ENCODE measurements around the gene GULP1.

GULP1 gene

GRCh38 chr2:188610050-188610444 is 318.4 kb downstream of the GULP1 start:
- no peak for DNase-seq

DNA sequence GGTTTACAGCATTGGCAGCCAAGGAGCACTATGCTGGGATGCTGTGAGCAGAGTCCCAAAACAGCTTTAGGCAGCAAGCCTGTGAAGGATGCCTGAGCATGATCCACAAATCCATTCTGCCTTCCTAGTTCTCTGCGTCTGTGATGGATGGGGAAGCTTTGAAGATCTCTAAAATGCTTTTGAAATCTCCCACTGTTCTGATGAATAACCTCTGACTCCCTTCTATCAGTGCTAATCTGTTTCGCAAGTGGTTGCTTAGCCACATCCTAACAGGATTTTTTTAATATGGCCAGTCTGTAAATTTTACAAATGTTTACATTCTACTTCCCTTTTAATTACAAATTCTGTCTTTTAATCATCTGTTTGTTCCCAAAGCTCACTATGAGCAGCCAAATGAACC is 319.2 kb downstream of the GULP1 start:
- DNase-seq = no peak

GRCh38 chr2:188619146-188619545 is 327.5 kb downstream of the GULP1 start:
- DNase-seq = no peak

- no peak for DNase-seq
Observed at GRCh38 chr2:188620916-188621315, 329.2 kb downstream of the GULP1 start.

DNA sequence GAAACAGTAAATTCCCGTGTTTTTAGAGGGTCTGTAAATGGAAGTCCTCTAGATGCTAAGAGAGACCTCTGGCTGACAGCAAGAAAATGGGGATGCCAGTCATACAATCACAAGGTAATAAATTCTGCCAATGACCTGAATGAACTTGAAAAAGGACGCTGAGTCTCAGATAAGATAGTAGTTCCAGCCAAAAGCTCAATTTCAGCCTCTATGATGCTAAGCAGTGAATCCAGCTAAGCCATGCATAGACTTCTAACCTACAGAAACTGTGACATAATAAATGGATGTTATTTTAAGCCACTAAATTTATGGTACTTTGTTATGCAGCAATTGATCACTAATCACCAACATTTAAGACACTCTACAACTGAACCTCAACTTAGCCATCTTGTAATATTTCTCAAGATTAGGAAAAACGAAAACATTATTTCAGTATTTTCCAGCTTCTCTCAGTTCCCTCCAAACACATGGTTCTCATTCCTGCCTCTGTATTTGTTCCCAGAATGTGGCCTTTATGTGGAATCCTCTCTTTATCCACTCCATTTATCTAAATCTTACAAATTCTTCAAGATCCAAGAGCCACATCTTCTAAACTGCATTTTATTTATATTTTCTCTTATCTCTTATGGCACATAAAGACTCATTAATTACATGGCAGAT is 331.1 kb downstream of the GULP1 start:
- no peak for DNase-seq

DNA sequence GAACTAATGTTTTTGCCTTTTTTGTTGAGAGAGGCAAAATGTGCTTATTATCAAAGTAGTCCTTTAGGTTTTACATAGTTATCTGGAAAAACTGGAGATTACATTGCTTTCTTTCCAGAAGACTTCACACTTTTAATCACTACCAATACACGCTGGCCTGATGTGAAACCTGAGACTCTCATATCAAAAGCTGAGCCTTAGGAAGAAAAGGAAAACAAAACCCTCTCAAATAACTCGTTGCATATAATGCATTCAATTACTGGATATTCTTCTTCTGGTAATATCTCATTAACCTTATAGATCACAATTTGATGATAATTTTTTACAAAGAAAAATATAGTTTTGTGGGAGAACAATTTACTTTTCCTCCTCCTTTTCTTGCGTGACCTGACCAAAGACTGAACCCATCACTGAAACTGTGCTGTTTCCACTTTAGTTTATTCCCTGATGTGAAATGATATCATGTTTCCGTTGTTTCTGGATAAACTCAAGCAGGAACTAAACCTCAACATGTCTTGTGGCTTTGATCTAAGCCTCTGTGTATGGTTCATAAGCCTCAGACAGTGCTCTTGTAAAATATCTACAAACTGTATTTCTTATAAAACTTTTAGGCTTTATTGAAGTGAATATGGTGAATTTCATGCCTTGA is 332.4 kb downstream of the GULP1 start:
- no peak for DNase-seq

DNA sequence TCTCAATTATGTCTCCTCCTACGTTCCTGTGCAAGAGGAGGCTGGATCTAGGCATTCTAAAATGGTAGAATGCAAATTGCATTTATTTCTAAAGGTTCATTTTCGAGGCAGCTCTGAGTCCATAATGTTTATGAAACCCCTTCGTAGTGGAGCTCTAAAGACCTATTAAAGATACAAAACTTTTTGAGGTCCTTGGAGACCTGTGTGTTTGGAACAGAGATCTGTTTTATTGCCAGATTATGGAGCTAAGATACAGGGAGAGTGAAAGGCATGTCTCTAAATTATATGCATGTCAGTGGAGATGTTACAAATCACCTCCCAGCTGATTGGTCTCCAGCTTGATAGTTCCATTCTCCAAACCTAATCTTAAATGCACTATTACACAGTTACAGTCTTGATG is 335.8 kb downstream of the GULP1 start:
- no peak for DNase-seq

DNA sequence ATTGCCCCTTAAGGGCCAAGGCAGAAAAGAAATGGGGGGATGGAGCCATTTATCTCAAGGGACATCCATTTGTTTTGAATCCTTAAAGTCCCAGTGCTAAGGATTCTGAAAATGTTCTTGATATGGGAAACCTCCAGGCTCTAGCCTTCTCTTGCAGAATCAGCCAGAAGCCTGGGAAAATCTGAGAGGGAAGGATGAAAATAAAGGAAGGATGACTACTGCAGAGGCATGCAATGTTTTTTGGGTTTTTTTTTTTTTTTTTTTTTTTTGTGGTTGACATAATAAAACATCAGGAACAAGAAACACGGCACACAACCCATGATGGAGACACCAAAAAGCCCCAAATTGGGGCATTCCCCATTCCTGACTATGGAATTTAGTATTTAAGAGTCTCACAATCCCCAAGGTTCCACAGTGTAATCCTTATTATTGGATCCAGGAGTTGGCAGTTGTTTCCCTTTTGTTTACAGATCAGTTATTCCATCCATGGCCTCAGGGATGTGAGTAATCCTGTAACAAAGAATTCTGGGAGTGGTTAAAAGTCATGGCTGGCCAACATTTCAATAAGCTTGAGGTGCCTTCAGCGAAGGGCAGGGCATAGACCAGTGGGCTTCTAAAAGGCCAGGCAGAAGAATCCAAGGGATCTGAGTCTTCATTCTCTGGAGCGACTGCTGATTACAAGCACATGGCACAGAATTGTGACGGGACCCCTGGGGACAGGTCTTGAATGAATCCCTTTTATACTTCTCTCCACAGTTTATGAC is 337.5 kb downstream of the GULP1 start:
- DNase-seq = no peak

- DNase-seq = no peak
Observed at GRCh38 chr2:188629753-188630527, 338.3 kb downstream of the GULP1 start.

DNA sequence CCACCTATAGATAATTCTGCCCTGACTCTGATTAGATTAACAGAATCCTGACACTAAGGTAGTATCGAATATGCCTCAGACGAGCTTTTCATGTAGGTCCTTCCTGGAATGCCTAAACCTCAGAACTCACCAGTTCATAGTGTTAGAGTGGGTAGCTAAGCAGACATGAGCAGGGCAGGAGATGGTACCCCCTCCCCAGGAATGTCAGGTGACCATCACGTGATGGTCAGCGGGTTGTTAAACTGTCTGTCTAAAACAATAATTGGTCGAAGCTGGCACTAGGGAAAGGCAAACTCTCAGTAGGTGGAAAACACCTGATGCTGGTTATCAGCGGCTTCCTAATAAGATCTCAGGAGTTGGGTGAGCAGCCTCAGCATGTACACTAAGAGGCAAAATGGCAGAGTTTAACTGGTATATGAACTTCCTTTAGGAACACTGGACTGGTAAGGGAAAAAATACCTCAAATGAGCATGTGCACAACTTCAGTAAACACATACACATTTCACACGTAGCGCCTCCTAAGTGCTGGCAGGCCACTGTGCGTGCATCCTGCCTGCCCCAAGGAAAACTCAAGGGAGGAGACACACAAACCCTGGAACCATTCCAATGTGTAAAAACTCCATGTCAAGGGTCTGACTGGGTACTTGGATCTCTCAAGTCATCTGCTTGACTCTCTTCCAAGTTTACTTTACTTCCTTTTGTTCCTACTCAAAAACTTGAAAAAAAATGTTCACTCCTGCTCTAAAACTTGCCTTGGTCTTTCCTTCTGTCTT is 339.5 kb downstream of the GULP1 start:
- DNase-seq = no peak

DNA sequence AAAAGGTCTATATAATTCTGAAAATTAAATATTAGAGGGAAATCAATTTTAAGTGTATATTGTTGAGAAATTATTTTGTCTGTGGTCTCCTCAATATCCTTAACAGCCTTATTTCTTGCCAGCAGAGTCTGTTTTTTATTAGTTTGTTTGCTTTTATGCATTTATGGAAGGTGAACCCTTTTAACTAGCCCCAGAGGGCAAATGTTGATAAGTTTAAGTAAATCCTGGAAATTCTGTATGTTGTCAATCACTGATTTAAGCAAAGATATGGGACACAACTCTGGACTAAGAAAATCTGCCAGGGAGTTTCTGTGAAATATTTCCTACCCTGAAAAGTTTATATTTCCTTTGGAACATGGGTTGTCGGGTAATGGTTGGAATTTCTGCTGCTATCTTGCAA is 343.0 kb downstream of the GULP1 start:
- no peak for DNase-seq
